Activated naive CD8-positive, alpha-beta T cell treated with anti-CD3 and anti-CD28 coated beads for 36 hours (primary cell): ENCODE measurements around the gene PCK2. TPM values are rescaled to one million over a fixed set of nuclear protein-coding genes. Genes with fewer than 3 reads are reported as not detected.

Experiments
- DNase-seq: peaks from one replicate; pipeline ENCODE4 v3.0.0; 2021
- H3K27ac Mint-ChIP-seq: one replicate; pipeline ENCODE4 v1.8.0; 2022; ENCODE audit warnings: mild to moderate bottlenecking, moderate library complexity, mixed read lengths
- H3K27me3 Mint-ChIP-seq: one replicate; pipeline ENCODE4 v1.8.0; 2022; ENCODE audit warnings: mild to moderate bottlenecking, mixed read lengths
- H3K36me3 Mint-ChIP-seq: one replicate; pipeline ENCODE4 v1.8.0; 2021; ENCODE audit warnings: mild to moderate bottlenecking, mixed read lengths
- H3K4me1 Mint-ChIP-seq: one replicate; pipeline ENCODE4 v1.8.0; 2021; ENCODE audit warnings: mixed read lengths
- H3K4me3 Mint-ChIP-seq: one replicate; pipeline ENCODE4 v1.8.0; 2022; ENCODE audit warnings: mild to moderate bottlenecking, moderate library complexity, mixed read lengths
- H3K9me3 Mint-ChIP-seq: one replicate; pipeline ENCODE4 v1.8.0; 2022; ENCODE audit warnings: mixed read lengths
- total RNA-seq, 2 experiments: library from RNA; stranded (reverse); gene quantifications; one replicate each; pipeline ENCODE4 v1.2.3, GENCODE V29; 2021

The PCK2 gene
- total RNA-seq, 2 experiments from 2014 or later = 110 TPM

DNA sequence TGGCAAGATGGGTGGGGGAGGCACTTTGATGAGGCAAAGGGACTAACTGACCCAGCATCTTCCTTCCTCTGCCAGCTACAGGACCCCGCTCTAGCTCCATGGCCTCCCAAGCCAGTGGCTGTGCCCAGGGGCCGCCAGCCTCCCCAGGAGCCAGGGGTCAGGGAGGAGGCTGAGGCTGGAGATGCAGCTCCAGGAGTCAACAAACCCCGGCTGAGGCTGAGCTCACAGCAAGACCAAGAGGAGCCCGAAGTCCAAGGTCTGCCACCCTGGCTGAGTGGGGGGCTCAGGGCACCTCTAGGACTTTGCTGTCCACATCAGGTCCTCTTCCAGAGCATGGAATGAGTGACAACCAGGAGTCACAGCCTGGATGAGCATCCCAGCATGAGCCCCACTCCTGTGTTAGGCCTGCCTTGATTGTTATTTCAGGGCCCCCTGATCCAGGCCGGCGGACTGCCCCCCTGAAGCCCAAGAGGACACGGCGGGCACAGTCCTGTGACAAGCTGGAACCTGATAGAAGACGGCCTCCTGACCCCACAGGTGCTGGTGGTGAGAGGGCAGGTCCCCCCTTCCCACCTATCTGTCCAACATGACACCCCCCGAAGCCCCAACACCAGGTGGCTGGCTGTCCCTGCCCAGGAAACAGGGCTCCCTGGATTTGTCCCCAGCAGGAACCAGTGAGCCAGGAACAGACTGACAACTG, 25.2 kb upstream of the PCK2 start:
- Mint-ChIP-seq H3K4me1 (peaks cover 5% of the 10 kb centered on the region), H3K9me3 (no peaks in the 10 kb centered on the region), H3K4me3 (no peak overlapping the region), H3K27me3 (no peaks in the 10 kb centered on the region), H3K27ac (no peak overlapping the region), H3K36me3 (no peaks in the 10 kb centered on the region)
- DNase-seq = no peak

DNA sequence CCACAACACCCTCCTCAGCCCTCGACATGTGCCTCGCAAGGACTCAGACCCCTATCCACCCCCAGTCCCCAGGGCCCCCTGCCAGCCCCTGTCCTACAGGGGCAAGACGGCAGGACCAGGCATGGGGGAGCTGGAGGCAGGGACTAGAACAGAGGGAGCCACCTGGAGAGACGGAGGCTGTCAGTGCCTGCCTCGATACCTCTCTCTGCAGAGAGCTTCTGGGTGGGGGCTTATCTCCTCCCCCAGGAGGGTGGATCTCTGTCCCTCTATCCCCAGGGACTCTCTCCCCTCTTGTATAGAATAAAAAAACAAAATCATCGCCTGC, 24.7 kb upstream of the PCK2 start:
- no peak overlapping the region for H3K4me3 Mint-ChIP-seq
- H3K27me3 Mint-ChIP-seq = no peaks in the 10 kb centered on the region
- peaks cover 5% of the 10 kb centered on the region for H3K4me1 Mint-ChIP-seq
- no peak for DNase-seq
- no peaks in the 10 kb centered on the region for H3K36me3 Mint-ChIP-seq
- no peak overlapping the region for H3K27ac Mint-ChIP-seq
- H3K9me3 Mint-ChIP-seq = no peaks in the 10 kb centered on the region

DNA sequence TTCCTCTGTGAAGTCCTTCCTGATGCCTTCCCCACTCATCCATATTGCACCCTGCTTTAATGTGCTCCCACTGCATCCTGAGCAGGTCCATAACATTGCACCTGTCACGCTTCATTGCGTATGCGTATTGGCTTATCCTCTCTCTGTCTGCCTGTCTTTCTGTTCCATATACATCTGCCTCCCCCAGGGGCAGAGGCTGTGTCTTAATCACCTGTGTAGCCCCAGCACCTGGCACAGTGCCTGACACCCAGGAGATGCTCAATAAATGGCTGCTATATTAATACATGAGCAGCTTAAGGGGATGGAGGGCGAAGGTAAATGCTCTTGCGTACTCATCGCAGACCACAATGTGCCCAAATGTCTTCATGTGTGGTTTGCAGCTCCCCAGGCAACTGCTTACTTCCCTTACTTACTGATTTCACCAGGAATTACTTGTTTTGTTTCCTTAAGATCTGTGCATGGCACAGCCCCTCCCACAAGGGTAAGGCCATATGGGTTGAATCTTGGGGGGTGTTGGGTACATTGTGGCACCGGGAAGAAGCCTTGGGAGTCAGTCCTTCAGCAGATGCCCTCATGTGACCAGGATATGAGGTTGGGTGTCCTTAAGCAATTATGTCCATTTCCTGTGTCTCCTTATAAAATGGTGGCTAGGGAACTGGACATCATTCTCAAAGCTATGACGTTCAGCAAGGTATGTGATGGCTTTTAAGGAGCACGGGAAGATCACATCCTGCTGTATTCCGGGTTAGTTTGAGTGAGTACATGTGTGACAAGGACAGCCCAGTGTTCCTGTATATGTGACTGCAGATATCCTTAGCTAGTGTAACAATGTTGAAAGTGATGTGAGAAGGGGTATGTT, 23.6 kb upstream of the PCK2 start:
- Mint-ChIP-seq H3K4me1 (peaks cover 5% of the 10 kb centered on the region), H3K9me3 (no peaks in the 10 kb centered on the region), H3K27ac (no peak overlapping the region), H3K36me3 (no peaks in the 10 kb centered on the region), H3K4me3 (no peak overlapping the region), H3K27me3 (no peaks in the 10 kb centered on the region)
- DNase-seq = no peak

DNA sequence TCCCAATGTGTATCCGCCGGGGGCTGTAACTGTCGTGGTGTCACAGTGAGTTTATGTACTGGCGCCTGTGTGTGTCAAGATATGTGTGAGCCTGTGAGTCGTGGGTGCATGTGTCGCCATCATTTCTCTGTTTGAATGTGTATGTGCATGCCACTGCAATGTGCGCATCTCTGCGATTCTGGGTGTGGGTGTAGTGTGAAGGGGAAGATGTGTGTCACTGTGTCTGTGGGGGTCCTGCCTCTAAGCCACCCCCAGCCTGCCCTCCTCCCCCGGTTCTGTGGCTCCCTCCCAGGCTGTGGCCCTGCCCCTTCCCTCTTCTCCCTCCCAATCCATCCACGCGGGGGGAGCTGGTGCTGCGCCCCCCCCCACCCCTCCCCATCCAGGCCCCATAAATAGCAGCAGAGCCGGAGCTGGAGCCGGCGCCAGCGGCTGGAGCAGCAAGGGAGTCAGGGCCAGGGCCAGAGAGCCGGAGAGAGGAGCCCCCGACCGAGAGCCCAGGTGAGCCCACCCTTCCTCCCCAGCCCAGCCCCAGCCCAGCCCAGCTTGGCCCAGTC, 22.9 kb upstream of the PCK2 start, which contains the start of gene CPNE6:
TSS of gene CPNE6 (plus strand) at position 419 of the 554 bp plus-strand sequence. CDS start 1,375 bp downstream, outside the sequence.
- no peaks in the 10 kb centered on the region for H3K27me3 Mint-ChIP-seq
- no peaks in the 10 kb centered on the region for H3K9me3 Mint-ChIP-seq
- no peaks in the 10 kb centered on the region for H3K36me3 Mint-ChIP-seq
- no peak within 1 kb of the TSS for H3K4me3 Mint-ChIP-seq
- H3K27ac Mint-ChIP-seq = no peak within 1 kb of the TSS
- DNase-seq = peak; percentile 45
- H3K4me1 Mint-ChIP-seq = peaks cover 7% of the 10 kb centered on the region

DNA sequence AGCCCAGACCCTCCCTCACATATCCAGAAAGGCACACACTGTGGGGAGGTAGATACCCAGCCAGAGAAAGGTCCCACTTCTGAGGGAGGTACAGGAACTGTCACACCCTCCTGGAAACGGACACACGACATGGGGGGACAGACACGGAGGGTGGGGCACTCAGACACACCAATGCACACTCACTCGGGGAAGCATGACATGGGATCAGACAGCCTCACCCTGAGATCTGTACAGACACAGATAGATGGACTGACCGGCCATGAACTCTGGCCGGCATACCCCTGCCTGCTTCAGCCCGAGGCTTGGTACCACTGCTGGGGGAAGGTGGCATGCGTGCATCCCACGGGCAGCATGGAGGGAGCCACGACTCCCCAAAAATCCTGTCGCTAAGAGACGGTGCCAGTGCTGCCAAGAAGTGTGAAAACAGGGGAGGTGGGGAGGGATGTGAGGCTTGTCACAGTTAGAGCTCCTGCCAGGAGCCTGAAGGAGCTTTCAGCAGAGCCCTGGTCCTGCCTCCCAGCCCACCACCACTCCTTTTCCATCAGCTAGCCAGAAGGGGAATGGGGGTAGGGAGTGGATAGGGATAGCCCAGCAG, 22.2 kb upstream of the PCK2 start:
- H3K27ac Mint-ChIP-seq = no peak overlapping the region
- peaks cover 7% of the 10 kb centered on the region for H3K4me1 Mint-ChIP-seq
- H3K4me3 Mint-ChIP-seq = no peak overlapping the region
- H3K9me3 Mint-ChIP-seq = no peaks in the 10 kb centered on the region
- DNase-seq = no peak
- no peaks in the 10 kb centered on the region for H3K27me3 Mint-ChIP-seq
- H3K36me3 Mint-ChIP-seq = no peaks in the 10 kb centered on the region

DNA sequence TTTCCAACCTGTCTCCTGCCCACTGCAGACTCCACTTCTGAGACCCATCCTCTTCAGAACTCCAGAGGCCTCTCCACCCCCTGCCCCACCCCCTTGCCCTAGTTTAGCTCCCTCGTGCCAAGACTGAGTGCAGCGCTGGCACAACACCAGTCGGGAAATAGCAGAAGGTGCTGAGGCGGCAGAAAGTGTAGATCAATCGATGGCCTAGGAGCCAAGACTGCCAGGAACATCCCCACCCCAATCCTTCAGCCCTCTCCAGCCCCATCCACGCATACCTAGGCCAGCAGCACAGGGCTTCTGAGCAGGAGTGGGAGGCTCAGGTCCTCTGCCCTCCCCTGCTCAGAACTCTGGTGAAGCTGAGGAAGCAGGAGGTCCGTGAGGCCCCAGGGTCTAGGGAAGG, 21.7 kb upstream of the PCK2 start:
- no peak for DNase-seq
- Mint-ChIP-seq H3K4me1 (peaks cover 7% of the 10 kb centered on the region), H3K4me3 (no peak overlapping the region), H3K36me3 (no peaks in the 10 kb centered on the region), H3K9me3 (no peaks in the 10 kb centered on the region), H3K27me3 (no peaks in the 10 kb centered on the region), H3K27ac (no peak overlapping the region)

DNA sequence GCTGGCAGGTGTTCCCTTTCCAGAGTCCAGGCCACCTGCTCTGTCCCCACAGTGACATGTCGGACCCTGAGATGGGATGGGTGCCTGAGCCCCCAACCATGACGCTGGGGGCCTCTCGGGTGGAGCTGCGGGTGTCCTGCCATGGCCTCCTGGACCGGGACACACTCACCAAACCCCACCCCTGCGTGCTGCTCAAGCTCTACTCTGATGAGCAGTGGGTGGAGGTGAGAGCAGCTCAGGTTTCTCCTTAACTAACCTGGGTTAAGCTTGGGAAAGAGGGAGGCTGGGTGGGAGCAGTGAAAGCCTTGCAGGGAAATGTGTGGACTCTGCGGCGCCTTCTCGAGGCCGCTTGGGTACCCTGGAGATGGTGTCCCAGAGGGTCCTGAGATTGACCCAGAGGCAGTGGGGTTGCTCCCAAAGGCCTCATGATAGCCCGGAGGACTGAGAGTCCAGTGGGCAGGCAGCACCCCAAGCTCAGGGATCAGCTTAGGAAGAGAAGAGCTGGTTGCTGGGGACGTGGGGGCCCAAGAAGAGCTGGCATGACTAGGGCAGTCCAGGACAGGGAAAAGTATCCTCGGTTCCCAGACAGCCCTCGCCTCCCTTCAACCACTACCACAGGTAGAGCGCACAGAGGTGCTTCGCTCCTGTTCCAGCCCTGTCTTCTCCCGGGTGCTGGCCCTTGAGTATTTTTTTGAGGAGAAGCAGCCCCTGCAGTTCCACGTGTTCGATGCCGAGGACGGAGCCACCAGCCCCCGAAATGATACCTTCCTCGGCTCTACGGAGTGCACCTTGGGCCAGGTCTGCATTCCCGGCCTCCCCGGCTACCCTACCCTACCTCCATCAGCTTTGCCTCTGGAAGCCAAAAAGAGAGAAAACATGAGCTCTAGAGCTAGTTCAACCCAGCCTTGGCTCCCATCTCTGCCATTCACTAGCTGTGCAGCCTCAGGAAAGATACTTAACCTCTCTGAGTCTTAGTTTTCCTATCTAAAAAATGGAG, 20.9 kb upstream of the PCK2 start:
- no peaks in the 10 kb centered on the region for H3K36me3 Mint-ChIP-seq
- DNase-seq = no peak
- peaks cover 7% of the 10 kb centered on the region for H3K4me1 Mint-ChIP-seq
- H3K9me3 Mint-ChIP-seq = no peaks in the 10 kb centered on the region
- no peaks in the 10 kb centered on the region for H3K27me3 Mint-ChIP-seq
- no peak overlapping the region for H3K27ac Mint-ChIP-seq
- H3K4me3 Mint-ChIP-seq = no peak overlapping the region

DNA sequence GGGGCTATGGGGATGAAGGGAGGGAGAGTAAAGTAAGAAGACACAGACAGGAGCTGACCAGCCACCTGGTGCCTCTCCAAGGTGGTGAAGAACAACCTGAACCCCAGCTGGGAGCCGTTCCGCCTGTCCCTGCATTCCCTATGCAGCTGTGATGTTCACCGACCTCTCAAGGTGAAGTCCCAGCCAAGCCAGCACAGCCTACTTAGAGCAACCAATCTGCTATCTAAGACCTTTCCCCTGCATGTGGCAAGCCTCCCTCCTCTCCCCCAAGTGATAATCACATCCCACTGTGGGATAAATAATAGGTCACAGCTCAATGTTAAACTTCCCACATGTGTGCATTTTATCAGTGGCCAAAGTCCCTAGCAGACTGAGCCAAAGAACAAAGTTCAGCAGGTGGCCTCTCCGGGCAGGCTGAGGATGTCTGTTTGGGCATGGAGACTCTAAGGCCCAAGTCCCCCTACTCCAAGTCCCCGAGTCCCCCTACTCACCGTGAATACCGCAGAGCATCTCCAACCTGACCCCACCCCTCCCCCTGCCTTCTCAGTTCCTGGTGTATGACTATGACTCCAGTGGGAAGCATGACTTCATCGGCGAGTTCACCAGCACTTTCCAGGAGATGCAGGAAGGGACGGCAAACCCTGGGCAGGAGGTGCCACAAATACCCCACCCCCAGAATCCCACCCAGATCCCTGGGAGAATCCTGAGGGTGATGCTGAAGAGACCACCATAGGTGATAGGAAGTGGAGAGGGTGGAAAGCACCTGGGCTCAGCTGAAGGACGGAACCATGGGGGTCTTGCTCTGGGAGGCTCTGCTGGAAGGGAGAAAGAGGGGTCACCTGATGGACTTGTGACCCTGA, 19.3 kb upstream of the PCK2 start:
- DNase-seq = no peak
- H3K27me3 Mint-ChIP-seq = no peaks in the 10 kb centered on the region
- H3K4me3 Mint-ChIP-seq = no peak overlapping the region
- no peaks in the 10 kb centered on the region for H3K36me3 Mint-ChIP-seq
- no peaks in the 10 kb centered on the region for H3K9me3 Mint-ChIP-seq
- H3K4me1 Mint-ChIP-seq = peaks cover 7% of the 10 kb centered on the region
- H3K27ac Mint-ChIP-seq = no peak overlapping the region

DNA sequence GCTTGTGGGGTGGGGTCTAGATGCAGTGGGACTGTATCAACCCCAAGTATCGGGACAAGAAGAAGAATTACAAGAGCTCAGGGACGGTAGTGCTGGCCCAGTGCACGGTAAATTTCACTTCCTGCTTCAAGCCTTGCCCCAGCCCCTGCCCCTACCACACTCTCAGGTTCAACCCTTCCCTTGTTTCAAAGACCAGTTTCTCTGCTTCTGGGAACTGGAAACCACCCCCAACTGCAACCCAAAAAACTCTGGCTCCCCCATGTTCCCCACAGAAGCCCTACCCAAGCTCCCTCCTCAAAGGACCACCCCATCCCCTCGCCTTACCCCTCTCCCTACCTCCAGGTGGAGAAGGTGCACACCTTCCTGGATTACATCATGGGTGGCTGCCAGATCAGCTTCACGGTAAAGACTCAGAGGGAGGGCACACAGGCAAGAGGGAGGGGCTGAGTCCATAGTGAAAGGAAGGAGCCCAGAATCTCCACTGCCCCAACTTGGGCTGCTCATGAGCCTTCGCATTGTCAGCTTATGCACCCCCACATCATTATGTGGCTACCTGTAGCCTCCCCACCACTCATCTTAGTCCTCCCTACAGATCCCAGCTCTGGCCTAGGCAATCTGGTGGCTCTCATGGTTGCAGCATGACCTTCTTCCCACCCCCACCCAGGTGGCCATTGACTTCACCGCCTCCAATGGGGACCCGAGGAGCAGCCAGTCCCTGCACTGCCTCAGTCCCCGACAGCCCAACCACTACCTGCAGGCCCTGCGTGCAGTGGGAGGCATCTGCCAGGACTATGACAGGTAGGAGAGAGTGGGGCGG, 18.4 kb upstream of the PCK2 start:
- H3K36me3 Mint-ChIP-seq = no peaks in the 10 kb centered on the region
- H3K27me3 Mint-ChIP-seq = no peaks in the 10 kb centered on the region
- no peak for DNase-seq
- peaks cover 14% of the 10 kb centered on the region for H3K4me1 Mint-ChIP-seq
- no peak overlapping the region for H3K4me3 Mint-ChIP-seq
- H3K9me3 Mint-ChIP-seq = no peaks in the 10 kb centered on the region
- H3K27ac Mint-ChIP-seq = no peak overlapping the region

DNA sequence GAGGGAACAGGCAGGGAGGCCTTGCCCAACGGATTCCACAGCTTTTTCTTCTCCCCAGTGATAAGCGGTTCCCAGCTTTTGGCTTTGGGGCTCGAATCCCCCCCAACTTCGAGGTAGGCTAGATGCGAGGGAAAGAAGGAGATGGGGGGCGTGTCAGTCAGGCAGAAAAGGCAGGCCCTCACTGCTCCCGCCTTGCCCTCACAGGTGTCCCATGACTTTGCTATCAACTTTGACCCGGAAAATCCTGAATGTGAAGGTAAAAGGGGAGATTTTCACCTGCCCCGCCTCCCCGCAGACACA, 17.9 kb upstream of the PCK2 start:
- H3K27ac Mint-ChIP-seq = no peak overlapping the region
- H3K4me1 Mint-ChIP-seq = peaks cover 13% of the 10 kb centered on the region
- H3K4me3 Mint-ChIP-seq = no peak overlapping the region
- H3K9me3 Mint-ChIP-seq = no peaks in the 10 kb centered on the region
- no peaks in the 10 kb centered on the region for H3K36me3 Mint-ChIP-seq
- no peak for DNase-seq
- no peaks in the 10 kb centered on the region for H3K27me3 Mint-ChIP-seq

DNA sequence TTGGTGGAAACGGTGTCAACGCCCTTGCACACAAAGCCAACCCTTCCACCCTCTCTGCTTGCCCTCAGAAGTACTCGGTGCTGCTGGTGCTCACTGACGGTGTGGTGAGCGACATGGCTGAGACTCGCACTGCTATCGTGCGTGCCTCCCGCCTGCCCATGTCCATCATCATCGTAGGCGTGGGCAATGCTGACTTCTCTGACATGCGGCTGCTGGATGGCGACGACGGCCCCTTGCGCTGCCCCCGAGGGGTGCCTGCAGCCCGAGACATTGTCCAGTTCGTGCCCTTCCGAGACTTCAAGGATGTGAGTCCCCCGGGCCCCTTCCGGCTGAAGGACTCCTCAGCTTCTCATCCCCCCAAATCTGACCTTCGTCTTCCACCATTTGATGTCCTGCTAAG, 17.0 kb upstream of the PCK2 start:
- Mint-ChIP-seq H3K4me3 (no peak overlapping the region), H3K4me1 (peaks cover 16% of the 10 kb centered on the region), H3K36me3 (no peaks in the 10 kb centered on the region), H3K27ac (no peak overlapping the region), H3K9me3 (no peaks in the 10 kb centered on the region), H3K27me3 (no peaks in the 10 kb centered on the region)
- no peak for DNase-seq

DNA sequence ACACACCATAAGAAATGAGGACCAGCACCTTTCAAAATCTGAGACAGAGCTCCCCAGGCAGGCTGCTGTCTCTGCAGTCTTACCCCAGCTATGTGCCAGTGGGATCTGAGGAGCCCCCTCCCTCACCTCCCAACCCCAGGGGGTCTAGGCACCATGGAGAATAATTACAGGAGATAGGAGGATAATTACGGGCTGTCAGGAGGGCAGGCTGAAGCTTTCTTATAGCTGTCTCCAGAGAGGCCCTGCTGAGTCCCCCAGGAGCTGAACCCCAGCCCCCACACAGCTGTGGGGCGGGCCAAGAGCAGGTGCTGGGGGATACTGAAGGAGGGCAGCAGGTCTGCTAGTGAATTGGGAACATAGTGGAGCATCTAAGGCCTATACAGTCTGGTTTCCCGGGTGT, 16.0 kb upstream of the PCK2 start:
- Mint-ChIP-seq H3K27ac (no peak overlapping the region), H3K4me1 (peaks cover 19% of the 10 kb centered on the region), H3K27me3 (no peaks in the 10 kb centered on the region), H3K9me3 (no peaks in the 10 kb centered on the region), H3K36me3 (no peaks in the 10 kb centered on the region), H3K4me3 (no peak overlapping the region)
- DNase-seq = no peak

DNA sequence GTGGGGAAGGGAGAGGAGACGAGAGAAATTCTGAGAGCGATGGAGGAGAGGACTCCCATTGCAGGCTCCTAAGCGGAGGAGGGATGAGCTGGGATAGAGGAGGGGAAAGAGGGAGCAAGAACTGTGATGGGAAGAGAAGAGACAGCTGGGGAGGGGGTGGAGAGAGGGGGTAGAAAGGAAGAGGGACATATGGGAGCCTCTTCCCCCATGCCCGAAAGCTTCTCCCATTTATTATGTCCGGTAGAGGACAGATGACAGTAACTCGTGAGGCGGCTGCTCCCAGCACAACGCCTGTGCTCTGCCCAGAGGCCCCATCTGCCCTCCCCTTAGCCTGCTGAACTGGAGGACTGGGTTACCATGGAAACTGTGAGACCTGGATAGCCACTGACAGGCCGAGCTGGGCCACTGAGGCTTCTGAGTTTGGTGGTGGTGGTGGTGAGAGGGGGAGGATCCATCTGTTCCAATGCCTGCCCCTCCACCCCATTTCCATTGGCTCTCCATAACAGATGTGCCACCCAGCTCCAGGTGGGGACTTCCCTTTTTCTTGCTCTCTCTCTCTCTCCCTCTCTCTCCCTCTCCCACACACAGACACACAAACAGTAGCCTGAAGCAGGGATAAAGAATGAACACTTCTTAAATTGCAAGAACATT, 14.5 kb upstream of the PCK2 start:
- Mint-ChIP-seq H3K9me3 (no peaks in the 10 kb centered on the region), H3K36me3 (no peaks in the 10 kb centered on the region), H3K4me1 (peaks cover 19% of the 10 kb centered on the region), H3K27me3 (no peaks in the 10 kb centered on the region), H3K4me3 (peak overlapping the region; percentile 12), H3K27ac (no peak overlapping the region)
- no peak for DNase-seq
